MM.1S (cell line): ENCODE measurements around the gene PDE1C.

Source experiments
- CTCF ChIP-seq: fragments of 300-600 bp; sonication (generic); IDR thresholded peaks from 2 replicates; pipeline ENCODE4 v1.5.1; 2016; ENCODE audit warnings: antibody characterized with exemption, low read length, mixed read lengths
- EZH2 ChIP-seq: fragments of 300-600 bp; sonication (generic); optimal IDR thresholded peaks from 2 replicates; pipeline ENCODE3; 2017; ENCODE audit warnings: low read depth, mild to moderate bottlenecking, antibody characterized with exemption, low read length, mixed read lengths

- no peak for TF ChIP-seq CTCF
- TF ChIP-seq EZH2: no peak
Observed at GRCh38 chr7:32070051-32070405, 179 bp downstream of the PDE1C start.
